ENCODE data around the gene JAZF1. TPM values are rescaled to one million over a fixed set of nuclear protein-coding genes. Genes with fewer than 3 reads are reported as not detected.

The JAZF1 gene
- total RNA-seq, 2 experiments from 2014 or later = 3.3 to 4.0 TPM

- no peaks in the 10 kb centered on the region for H3K27me3 Mint-ChIP-seq
- POLR2A ChIA-PET = no interaction called here
- ATAC-seq = no peak
Measured at GRCh38 chr7:27936768-27937102, 243.9 kb downstream of the JAZF1 start.

DNA sequence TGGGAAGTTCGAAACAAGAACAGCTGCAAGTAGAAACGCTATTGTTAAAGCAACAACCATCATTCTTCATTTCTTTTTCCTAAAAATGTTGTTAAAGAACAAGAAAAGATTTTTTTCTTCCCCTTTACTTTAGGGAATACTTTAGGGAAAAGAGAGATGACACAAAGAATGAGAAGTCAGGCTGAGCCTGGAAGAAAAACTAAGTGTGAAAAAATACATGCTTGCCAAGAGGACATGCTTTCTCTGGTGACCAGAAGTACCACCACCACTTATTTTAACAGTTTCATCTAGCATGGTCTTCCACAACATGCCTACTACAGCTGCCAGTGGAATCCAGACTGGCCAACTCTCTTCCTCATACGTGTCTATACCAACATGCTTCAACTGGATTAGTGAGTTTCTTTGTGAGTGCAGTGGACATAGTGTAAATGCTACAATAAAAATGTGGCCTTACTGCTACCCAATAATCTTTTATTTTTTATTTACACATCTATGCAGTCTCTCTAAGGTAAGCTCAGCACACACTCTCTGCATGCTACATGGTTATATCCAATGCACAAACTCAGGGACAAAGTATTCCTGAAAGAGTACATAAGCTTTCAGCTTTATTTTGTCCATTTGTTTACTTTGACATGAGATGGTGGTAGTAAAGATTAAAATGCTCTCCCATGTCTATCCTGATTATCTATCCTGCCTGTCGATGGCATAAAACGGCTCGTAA is 244.4 kb downstream of the JAZF1 start:
- no peak for ATAC-seq
- H3K27ac Mint-ChIP-seq = no peak overlapping the region
- peaks cover 1% of the 10 kb centered on the region for H3K9me3 Mint-ChIP-seq
- DNase-seq = no peak
- no peak overlapping the region for H3K4me3 Mint-ChIP-seq
- TF ChIP-seq, protein P1, sequence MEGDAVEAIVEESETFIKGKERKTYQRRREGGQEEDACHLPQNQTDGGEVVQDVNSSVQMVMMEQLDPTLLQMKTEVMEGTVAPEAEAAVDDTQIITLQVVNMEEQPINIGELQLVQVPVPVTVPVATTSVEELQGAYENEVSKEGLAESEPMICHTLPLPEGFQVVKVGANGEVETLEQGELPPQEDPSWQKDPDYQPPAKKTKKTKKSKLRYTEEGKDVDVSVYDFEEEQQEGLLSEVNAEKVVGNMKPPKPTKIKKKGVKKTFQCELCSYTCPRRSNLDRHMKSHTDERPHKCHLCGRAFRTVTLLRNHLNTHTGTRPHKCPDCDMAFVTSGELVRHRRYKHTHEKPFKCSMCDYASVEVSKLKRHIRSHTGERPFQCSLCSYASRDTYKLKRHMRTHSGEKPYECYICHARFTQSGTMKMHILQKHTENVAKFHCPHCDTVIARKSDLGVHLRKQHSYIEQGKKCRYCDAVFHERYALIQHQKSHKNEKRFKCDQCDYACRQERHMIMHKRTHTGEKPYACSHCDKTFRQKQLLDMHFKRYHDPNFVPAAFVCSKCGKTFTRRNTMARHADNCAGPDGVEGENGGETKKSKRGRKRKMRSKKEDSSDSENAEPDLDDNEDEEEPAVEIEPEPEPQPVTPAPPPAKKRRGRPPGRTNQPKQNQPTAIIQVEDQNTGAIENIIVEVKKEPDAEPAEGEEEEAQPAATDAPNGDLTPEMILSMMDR (IDR thresholded peaks at IDR 0.05) = no peak
- H3K27me3 Mint-ChIP-seq = no peaks in the 10 kb centered on the region
- CTCF ChIA-PET = interaction anchor here (0.9 to 1.5 kb wide), 4 partner anchors 8 to 25 kb away, joined by 3 to 5 read pairs (median 4); no protein-coding TSS in a partner anchor
- no peaks in the 10 kb centered on the region for H3K4me1 Mint-ChIP-seq (ENCODE audit: low read depth)
- no peaks in the 10 kb centered on the region for H3K36me3 Mint-ChIP-seq (ENCODE audit: low read depth)
- POLR2A ChIA-PET = no interaction called here
- intact Hi-C loops (cut with micrococcal nuclease) = no loop called here

More at GRCh38 chr7:27936768-27937102, 243.9 kb downstream of the JAZF1 start:
- H3K4me1 Mint-ChIP-seq (ENCODE audit: low read depth) = no peaks in the 10 kb centered on the region
- no peaks in the 10 kb centered on the region for H3K36me3 Mint-ChIP-seq (ENCODE audit: low read depth)
- intact Hi-C loops (cut with micrococcal nuclease) = no loop called here
- no peak for DNase-seq
- TF ChIP-seq, protein P1 (IDR thresholded peaks at IDR 0.05) = no peak
- peaks cover 2% of the 10 kb centered on the region for H3K9me3 Mint-ChIP-seq
- CTCF ChIA-PET = interaction anchor here (0.9 to 1.5 kb wide), 2 partner anchors 16 to 25 kb away, joined by 3 to 5 read pairs; no protein-coding TSS in a partner anchor
- H3K4me3 Mint-ChIP-seq = no peak overlapping the region
- H3K27ac Mint-ChIP-seq = no peak overlapping the region

DNA sequence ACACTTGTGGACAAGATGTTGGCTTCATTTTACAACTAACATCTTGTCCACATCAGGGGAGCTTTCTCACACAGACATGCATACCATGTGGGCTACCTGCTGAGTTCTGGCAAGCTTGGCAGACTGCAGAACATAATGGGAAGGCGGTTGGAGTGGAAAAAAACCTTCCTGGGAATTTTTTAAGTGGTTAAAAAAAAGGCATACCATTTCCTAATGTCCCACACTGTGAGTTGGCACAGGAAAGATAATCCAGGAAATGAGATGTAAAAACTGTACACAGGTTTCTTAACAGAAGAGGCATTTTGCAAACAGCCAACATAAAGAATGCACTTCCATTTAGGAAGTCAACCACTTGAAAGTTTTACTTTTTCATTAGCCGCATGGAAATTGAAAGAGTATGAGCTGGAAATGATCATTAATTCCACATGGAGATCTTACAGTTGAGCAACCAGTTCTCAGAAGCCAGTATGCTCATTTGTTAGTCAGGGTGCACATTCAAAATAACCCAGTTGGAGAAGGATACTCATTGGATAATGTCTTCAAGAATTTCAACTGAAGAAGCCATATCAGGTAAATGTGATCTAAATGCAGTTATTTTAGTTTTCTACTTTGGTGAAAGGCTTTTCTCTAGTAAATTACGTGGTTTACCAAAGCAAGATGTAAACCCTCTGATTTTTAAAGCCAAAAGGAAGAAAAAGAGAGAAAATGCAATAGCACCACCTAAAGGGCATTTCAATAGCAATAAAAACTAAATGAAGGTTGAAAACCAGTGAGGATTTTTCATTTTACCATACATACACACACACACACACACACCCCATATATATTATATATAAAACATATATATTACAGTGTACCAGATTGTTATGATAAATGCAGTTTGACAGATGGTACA is 246.7 kb downstream of the JAZF1 start:
- Mint-ChIP-seq H3K9me3 (no peaks in the 10 kb centered on the region), H3K4me1 (ENCODE audit: low read depth) (no peaks in the 10 kb centered on the region), H3K27me3 (no peaks in the 10 kb centered on the region), H3K4me3 (no peak overlapping the region), H3K36me3 (ENCODE audit: low read depth) (no peaks in the 10 kb centered on the region), H3K27ac (no peak overlapping the region)
- ChIA-PET CTCF (interaction anchor here (1.3 to 1.7 kb wide), 4 partner anchors 9 to 99 kb away, joined by 3 to 4 read pairs (median 4); no protein-coding TSS in a partner anchor), POLR2A (interaction anchor here (1.0 kb wide), 1 partner anchor 193 kb away, joined by 3 read pairs; no protein-coding TSS in a partner anchor)
- ATAC-seq = no peak
- TF ChIP-seq, protein P1 (IDR thresholded peaks at IDR 0.05) = peak; percentile 54
- intact Hi-C loops (cut with micrococcal nuclease) = no loop called here
- DNase-seq = no peak

GRCh38 chr7:27930910-27931476 is 249.6 kb downstream of the JAZF1 start:
- CTCF ChIA-PET = no interaction called here
- Mint-ChIP-seq H3K27me3 (no peaks in the 10 kb centered on the region), H3K4me3 (no peak overlapping the region), H3K9me3 (no peaks in the 10 kb centered on the region), H3K27ac (no peak overlapping the region), H3K36me3 (ENCODE audit: low read depth) (no peaks in the 10 kb centered on the region), H3K4me1 (ENCODE audit: low read depth) (peaks cover 2% of the 10 kb centered on the region)
- DNase-seq = no peak
- TF ChIP-seq, protein P1 (IDR thresholded peaks at IDR 0.05) = no peak
- intact Hi-C loops (cut with micrococcal nuclease) = no loop called here
- no peak for ATAC-seq
- POLR2A ChIA-PET = no interaction called here

Data from activated CD8-positive, alpha-beta T cell treated with anti-CD3 and anti-CD28 coated beads for 36 hours (primary cell).